CD4-positive, alpha-beta T cell treated with Interleukin-15 for 1 hour (primary cell): ENCODE measurements around the gene MSMP.
A peak's percentile ranks its signal among the peaks of the same experiment; 100 is the strongest.

Experiments
- DNase-seq: peaks from one replicate; pipeline ENCODE4 v3.0.0-alpha.2; 2020

MSMP gene, protein sequence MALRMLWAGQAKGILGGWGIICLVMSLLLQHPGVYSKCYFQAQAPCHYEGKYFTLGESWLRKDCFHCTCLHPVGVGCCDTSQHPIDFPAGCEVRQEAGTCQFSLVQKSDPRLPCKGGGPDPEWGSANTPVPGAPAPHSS

DNA sequence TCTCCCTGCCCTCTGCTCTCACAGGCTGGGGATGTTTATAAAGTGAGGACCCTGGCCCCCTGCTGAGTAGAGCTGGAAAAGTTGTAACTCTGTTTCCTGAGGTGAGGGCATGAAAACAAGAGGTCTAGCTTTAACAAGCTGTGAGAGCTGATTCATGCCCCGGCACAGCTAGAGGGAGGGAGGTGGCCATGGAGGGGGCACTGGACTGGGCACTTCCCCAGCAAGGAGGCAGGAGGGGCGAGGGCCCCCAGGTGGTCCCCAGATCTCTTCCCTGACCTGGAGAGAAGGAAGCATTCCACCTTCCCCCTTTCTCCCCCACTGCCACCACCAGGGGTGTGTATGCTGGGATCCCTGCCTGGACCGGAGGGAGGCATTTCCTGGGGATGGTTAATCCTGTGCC is at the start of gene MSMP:
Gene MSMP (minus strand): TSS at position 13 of the 400 bp plus-strand sequence. CDS start 147 bp downstream, outside the sequence.
- no peak for DNase-seq

- no peak for DNase-seq
Observed at GRCh38 chr9:35801328-35802128, 47.5 kb upstream of the MSMP start.

GRCh38 chr9:35800530-35800929 is 46.5 kb upstream of the MSMP start:
- DNase-seq = no peak

DNA sequence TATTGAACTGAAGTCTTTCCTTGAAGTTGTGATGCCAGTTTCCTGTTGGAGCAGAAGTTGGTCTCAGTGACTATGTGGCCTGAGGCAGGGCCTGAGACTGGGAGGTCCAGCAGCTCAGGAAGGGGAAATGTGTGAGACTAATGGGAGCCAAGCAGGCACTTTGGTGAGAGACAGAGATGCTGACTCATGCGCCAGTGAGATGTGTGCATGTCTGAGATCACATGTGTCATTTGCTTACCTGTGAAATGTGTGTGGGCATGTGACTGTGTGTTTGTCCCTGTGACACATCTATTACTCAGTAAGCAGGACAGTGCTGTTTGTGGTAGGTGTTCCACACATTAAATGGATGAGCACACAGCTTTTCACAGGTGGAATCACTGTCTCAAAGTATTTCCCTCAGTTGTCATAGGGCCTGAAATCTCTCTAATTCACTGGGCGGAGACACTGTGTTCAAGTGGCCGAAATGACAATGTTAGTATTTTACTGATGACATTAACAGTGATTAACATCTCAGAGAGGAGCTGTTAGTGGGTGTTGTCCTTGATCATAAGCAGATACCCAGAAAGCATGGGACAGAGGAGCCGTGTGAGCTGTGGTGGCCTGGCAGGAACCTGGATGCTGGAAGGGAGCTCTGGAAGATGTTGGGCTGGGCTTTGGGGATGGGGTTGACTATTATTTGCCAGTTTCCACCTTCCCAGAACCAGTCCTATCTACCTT is 44.7 kb upstream of the MSMP start:
- no peak for DNase-seq

DNA sequence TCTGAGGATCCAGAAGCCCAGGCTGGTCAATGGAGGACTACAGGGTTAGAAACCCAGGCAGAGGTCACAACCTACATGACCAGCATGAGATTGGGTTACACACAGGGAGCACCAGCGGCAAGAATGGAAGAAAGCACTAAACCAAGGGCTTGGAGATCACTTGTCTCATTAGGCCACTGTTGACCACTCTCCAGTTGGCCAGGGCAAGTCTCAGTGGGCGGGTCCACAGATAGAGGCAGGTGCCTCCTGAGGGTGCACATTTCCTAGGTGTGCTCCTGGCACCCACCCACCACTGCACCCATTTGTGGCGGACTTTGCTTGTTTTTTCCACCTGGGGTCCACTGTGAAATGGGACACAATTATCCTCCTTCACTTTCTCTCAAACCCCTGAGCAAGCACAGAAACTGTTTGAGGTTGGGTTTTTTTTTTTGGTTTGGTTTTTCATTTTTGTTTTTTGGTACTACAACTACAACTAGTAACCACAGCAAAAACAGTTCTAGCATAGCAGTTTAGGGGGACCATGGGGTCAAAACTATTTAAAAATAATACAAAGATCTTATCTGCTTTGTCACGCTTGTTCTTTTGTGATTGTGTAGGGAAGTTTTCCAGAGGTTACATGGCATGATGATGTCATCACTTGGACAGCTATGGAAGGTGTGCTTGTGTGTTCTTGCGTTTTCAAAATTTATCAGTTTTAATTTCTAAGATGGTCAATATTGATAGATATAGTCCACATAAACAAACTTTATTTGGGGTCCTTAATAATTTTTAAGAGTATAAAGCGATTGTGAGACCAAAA is 43.4 kb upstream of the MSMP start:
- DNase-seq = no peak

- DNase-seq = no peak
Observed at GRCh38 chr9:35795695-35796094, 41.6 kb upstream of the MSMP start.

GRCh38 chr9:35793461-35793860 is 39.4 kb upstream of the MSMP start:
- no peak for DNase-seq

DNA sequence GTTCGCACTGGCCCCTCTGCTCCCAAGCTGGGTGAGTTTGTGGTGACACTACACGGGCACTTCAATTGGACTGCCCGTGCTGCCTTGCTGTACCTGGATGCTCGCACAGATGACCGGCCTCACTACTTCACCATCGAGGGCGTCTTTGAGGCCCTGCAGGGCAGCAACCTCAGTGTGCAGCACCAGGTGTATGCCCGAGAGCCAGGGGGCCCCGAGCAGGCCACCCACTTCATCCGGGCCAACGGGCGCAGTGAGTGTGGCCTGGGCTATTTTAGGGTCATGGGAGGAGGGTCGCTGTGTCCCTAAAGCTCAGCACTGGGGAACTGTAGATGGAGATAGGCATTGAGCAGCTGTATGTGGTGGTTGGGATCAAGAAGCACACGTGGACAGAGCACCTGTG is 38.8 kb upstream of the MSMP start:
- no peak for DNase-seq

- DNase-seq = no peak
Observed at GRCh38 chr9:35792024-35792813, 38.1 kb upstream of the MSMP start.

DNA sequence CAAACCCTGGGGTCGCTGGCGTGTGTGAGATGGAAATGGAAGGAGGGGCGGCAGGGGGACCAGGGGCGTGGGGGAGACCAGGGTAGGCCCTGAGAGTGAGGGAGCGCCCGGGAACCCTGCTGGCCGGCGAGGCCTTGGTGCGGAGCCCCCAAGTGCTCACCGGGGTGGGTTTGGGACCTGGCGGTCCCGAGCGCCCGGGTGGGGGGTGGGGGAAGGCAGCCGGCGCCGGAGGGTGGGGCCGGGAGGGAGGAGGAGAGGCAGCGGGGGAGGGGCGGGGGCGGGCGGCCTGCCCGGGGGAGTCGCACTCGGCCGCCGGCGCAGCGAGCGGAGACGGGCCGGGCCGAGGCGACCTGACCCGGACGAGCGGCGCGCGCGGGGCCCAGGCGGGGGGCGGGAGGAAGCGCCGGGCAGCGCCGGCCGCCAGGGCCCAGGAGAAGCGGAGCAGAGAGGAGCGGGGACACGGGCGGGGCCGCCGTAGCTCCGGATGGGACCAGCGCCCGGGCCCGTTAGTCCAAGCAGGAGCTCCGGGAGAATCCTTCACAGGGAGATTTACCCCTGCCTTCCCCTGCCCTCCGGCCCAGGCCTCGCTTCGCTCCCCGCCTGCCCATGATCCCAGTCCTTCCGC is 37.3 kb upstream of the MSMP start, which contains the start of gene NPR2:
Gene NPR2 (plus strand): TSS at position 295 of the 625 bp plus-strand sequence. CDS start 818 bp downstream, outside the sequence.
- no peak for DNase-seq

- peak; percentile 59 for DNase-seq
Observed at GRCh38 chr9:35790385-35791296, 36.6 kb upstream of the MSMP start.

DNA sequence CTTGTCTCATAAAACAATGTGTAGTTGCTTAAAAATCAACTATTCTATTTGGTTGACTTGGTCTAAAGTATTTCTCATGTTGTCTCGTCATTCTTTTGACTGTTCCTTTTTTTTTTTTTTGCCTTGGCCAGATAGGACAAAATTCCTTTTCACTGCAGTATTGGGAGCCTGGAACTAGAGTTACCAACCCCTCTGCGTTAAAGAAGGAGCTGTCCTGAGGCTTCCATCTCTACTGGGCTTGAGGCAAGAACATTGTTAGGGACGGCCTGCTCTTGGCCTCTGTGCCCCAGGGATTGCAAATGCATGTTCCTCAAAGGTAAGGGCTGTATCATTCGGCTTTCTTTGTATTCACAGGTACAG is 35.9 kb upstream of the MSMP start:
- no peak for DNase-seq

GRCh38 chr9:35789541-35789940 is 35.5 kb upstream of the MSMP start:
- no peak for DNase-seq

DNA sequence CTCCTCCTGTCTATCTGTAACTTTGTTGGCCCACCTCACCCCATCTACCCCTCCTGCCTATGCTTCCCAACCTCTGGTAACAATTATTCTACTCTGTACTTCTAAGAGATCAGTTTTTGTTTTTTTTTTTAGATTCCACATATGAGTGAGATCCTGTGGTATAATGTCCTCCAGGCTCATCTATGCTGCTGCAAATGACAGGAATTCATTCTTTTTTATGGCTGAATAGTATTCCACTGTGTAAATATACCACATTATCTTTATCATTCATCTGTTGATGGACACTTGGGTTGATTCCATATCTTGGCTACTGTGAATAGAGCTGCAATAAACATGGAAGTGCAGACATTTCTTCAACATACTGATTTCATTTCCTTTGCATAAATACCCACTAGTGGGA is 29.3 kb upstream of the MSMP start:
- DNase-seq = no peak

DNA sequence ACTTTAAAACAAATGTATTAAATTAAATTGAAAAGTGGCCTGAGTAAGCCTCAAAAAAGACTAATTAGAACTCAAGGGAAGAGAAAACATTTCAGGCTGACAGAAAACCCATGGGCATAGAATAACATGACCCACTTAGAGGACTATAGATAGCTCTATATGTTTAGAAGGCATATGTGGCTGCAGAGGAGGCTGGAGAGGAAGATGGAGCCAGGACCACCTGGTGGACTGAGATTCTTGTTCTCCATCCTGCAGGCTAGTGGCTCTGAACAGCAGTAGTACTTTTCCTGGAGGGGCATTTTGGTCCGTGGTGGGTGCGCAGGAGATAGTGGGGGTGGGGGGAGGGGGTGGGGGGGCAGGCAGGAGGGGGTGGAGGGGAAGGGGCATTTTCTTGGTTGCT is 27.0 kb upstream of the MSMP start:
- no peak for DNase-seq

DNA sequence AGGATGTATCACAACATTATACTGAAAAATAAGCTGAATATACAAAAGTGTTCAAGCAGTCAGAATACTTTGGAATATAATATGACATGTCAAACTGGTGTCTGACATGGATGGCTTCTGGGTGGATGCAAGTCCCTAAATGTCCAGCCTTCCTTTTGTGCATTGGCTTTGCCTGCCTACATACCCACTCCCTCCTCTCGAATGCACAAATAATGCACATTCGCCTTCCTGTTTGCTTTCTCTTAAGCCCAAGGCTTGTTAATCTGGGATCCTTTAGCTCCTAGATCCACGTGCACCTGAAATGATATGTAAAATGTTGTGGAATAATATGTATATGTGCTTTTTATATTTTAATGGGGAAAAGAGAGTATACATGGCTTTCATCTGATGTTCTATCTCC is 24.4 kb upstream of the MSMP start:
- no peak for DNase-seq

DNA sequence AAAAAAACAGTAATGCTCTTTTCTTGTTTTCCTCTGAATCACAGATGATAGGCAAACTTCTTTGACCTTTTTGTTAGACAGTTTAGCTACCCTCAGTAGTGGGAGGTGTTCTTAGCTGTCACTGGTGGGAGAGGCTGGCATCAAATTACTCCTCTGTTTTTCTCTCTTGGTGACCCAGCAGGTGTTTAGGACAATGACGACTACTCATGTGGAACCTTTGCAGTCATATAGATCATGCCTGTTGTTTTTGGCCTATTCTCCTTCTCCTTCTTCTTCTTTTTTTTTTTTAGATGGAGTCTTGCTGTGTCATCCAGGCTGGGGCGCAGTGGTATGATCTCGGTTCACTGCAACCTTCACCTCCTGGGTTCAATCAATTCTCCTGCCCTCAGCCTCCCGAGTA is 21.9 kb upstream of the MSMP start:
- DNase-seq = no peak

- no peak for DNase-seq
Observed at GRCh38 chr9:35774907-35775635, 21.0 kb upstream of the MSMP start.

DNA sequence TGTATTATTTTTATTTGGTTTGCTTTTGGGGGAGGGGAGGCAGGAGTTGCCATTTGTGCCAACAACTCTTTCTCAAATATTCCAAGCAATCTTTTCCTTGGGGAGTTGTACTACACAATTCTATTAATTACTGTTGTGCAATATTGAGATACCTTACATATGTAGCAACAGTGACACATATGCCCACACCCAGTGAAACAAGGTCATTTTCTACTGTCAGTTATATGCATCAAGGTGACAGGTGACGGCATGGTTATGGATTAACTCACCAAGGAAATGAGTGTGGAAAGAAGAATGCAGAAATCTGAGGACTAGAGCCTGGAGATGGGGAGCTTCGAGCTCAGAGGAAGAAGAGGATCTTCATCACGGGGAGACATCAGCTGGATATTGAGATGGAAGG is 17.9 kb upstream of the MSMP start:
- no peak for DNase-seq

- DNase-seq = no peak
Observed at GRCh38 chr9:35771534-35771933, 17.5 kb upstream of the MSMP start.
